Neural progenitor cell (in vitro differentiated cells): ENCODE measurements around the gene TTC31.

Experiments
- EZH2 ChIP-seq: fragments of 200-600 bp; sonication (generic); IDR thresholded peaks from 2 replicates; pipeline ENCODE4 v1.6.1; 2017; ENCODE audit warnings: antibody characterized with exemption, mild to moderate bottlenecking, moderate library complexity
- EZH2phosphoT487 ChIP-seq: fragments of 200-600 bp; sonication (generic); IDR thresholded peaks from 2 replicates; pipeline ENCODE4 v1.6.1; 2017; ENCODE audit warnings: antibody characterized with exemption
- TF ChIP-seq, protein P1 (sequence below): fragments of 200-600 bp; sonication (generic); IDR thresholded peaks from 2 replicates; pipeline ENCODE4 v1.5.1; 2017; ENCODE audit warnings: antibody characterized with exemption, mild to moderate bottlenecking

DNA sequence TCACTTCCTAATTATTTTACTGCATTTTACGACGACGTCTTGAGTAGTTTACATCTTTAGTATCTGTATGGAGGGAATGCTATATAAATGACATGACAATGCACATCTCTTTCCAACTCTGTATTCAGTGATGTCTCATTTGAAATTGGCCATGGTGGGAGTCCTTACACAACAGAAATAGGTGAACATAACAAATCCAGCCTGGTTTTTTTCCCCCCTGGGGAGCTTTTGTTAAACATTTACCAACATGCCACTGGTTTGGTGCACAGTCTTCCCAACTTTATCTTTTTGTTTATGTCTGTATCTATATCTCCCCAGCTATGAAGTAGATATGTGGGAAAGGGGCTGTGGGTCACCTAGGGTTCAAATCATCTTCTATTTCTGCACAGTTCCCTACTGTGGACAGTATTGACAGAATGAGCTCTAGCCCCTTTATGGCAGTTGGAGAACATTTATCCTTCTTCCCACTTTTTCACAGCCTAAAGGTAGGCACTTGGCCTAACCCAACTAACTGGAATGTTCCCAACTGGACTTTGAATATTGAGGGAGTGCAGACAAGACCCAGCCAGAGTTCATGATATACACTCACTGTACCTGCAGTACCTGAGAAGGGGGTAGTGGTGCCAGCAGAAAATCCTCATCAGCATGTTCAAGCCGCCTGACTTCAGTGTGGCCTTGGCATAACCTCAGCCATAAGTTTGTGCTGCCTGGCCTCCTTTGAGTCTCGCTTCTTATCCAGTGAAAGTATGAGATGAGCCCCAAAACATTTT, 35.5 kb upstream of the TTC31 start:
- TF ChIP-seq EZH2 (no peak), EZH2phosphoT487 (no peak)
- TF ChIP-seq, protein P1, sequence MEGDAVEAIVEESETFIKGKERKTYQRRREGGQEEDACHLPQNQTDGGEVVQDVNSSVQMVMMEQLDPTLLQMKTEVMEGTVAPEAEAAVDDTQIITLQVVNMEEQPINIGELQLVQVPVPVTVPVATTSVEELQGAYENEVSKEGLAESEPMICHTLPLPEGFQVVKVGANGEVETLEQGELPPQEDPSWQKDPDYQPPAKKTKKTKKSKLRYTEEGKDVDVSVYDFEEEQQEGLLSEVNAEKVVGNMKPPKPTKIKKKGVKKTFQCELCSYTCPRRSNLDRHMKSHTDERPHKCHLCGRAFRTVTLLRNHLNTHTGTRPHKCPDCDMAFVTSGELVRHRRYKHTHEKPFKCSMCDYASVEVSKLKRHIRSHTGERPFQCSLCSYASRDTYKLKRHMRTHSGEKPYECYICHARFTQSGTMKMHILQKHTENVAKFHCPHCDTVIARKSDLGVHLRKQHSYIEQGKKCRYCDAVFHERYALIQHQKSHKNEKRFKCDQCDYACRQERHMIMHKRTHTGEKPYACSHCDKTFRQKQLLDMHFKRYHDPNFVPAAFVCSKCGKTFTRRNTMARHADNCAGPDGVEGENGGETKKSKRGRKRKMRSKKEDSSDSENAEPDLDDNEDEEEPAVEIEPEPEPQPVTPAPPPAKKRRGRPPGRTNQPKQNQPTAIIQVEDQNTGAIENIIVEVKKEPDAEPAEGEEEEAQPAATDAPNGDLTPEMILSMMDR: no peak
